AG09319 (cell line): ENCODE data around the gene CDC14A.

Experiments used
- DNase-seq: peaks from one replicate; pipeline ENCODE4 v3.0.0-alpha.2; 2010; ENCODE audit warnings: low read depth; ENCODE audit errors: extremely low read depth
- CTCF ChIP-seq: IDR thresholded peaks from 2 replicates; pipeline ENCODE4 v1.5.1; 2011; ENCODE audit warnings: low read depth, mild to moderate bottlenecking, inconsistent platforms, low read length, moderate library complexity

Gene CDC14A

GRCh38 chr1:100556181-100556580 lies 203.9 kb downstream of the CDC14A start:
- no peak for DNase-seq
- no peak for TF ChIP-seq CTCF

- no peak for DNase-seq
- TF ChIP-seq CTCF = no peak
Observed at GRCh38 chr1:100556925-100557605, 204.8 kb downstream of the CDC14A start.

GRCh38 chr1:100557606-100557953 lies 205.3 kb downstream of the CDC14A start:
- no peak for TF ChIP-seq CTCF
- no peak for DNase-seq

- TF ChIP-seq CTCF = no peak
- DNase-seq = no peak
Observed at GRCh38 chr1:100565533-100565932, 213.2 kb downstream of the CDC14A start.

GRCh38 chr1:100565937-100566699 lies 213.8 kb downstream of the CDC14A start:
- DNase-seq = no peak
- no peak for TF ChIP-seq CTCF

- TF ChIP-seq CTCF = no peak
- no peak for DNase-seq
Observed at GRCh38 chr1:100567062-100567461, 214.8 kb downstream of the CDC14A start.
